ENCODE data around the gene ACTR1A.

The ACTR1A gene

DNA sequence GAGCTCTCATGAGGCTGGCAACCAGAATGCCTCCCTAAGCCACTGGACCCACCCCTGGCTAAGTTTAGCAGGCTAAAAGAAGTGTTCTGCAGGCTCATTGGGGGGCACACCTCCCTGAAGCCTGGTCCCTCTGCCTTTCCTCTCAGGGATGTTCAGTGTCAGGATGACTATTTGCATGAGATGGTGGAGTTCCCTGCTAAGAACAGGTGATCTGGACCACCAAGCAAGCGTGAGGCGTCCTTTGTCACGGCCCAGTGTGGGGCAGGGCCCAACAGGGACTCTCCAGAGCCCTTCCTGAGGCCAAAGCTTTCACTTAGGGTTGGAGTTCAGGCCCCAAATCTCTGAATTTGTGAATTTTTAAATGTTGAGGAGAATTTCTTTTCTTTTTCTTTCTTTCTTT lies 13.2 kb upstream of the ACTR1A start:
- FAIRE-seq = no peak
- TF ChIP-seq, protein P1, sequence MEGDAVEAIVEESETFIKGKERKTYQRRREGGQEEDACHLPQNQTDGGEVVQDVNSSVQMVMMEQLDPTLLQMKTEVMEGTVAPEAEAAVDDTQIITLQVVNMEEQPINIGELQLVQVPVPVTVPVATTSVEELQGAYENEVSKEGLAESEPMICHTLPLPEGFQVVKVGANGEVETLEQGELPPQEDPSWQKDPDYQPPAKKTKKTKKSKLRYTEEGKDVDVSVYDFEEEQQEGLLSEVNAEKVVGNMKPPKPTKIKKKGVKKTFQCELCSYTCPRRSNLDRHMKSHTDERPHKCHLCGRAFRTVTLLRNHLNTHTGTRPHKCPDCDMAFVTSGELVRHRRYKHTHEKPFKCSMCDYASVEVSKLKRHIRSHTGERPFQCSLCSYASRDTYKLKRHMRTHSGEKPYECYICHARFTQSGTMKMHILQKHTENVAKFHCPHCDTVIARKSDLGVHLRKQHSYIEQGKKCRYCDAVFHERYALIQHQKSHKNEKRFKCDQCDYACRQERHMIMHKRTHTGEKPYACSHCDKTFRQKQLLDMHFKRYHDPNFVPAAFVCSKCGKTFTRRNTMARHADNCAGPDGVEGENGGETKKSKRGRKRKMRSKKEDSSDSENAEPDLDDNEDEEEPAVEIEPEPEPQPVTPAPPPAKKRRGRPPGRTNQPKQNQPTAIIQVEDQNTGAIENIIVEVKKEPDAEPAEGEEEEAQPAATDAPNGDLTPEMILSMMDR (IDR thresholded peaks at IDR 0.05; ENCODE audit: insufficient read depth, missing control alignments) = no peak
- no peak for DNase-seq (ENCODE audit: insufficient read length, low spot score)

DNA sequence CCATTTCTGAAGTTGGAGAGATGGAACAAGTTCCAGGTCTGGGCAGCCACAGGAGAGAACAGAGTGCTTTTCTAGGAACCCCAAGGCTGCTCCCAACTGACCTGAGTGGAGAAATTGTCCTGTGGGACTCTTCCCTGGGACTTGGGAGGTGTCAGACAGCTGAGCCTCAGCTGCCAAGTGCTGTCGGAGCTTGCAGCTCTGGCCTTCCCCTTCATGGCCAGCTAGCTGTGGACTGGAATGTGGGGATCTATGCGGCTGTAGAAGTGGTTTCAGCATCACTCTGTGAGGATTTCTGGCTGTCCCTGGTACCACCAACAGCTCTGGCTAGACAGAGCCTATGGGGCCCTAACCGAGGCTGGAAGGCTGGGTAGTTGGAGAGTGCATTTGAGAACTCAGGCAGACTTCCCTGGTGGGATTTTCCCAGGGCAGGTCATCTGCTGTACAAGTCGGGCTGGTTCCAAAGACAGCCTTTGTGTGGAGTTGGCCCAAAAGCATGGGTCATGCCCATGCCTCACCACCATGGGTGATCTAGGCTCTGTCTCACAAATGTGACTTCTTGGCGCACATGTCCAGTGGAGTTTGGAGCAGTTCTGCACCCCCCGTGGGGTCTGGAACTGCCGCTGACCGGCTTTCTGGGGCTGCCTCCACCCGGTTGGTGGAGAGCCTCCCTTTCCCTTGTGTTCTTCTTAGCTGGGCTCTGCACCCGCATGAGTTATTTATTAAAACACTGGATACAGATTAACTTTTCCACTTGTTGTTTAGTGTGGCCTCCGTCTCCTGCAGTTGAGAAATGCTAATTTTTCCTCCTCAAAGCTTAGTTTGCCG lies 12.2 kb upstream of the ACTR1A start:
- TF ChIP-seq, protein P1 (IDR thresholded peaks at IDR 0.05; ENCODE audit: insufficient read depth, missing control alignments) = no peak
- no peak for FAIRE-seq
- no peak for DNase-seq (ENCODE audit: insufficient read length, low spot score)

- DNase-seq (ENCODE audit: insufficient read length, low spot score) (no peak), FAIRE-seq (no peak)
- TF ChIP-seq, protein P1 (IDR thresholded peaks at IDR 0.05; ENCODE audit: insufficient read depth, missing control alignments) = no peak
Measured at GRCh38 chr10:102511583-102512274, 9.2 kb upstream of the ACTR1A start.

DNA sequence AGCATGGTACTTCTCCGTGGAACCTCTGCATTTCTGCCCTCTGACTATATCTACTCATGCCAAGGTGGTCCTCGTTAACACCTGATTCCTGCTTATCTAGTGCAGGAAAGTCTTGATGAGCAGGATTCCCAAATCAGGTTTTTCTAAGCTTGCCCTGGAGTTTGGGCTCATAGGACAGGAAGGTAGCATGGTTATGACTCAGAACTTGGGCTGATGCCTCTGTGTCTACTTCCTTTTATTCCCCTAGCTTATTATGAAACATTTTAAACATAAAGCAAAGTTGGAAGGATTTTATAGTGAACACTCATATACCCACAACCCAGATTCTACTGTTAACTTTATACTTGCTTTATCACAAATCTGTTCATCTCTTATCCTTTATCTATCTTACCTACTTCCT lies 6.9 kb upstream of the ACTR1A start:
- no peak for DNase-seq (ENCODE audit: insufficient read length, low spot score)
- no peak for FAIRE-seq
- TF ChIP-seq, protein P1 (IDR thresholded peaks at IDR 0.05; ENCODE audit: insufficient read depth, missing control alignments) = no peak

- FAIRE-seq (no peak), DNase-seq (ENCODE audit: insufficient read length, low spot score) (no peak)
- TF ChIP-seq, protein P1 (IDR thresholded peaks at IDR 0.05; ENCODE audit: insufficient read depth, missing control alignments) = no peak
Measured at GRCh38 chr10:102508506-102508905, 6.0 kb upstream of the ACTR1A start.

GRCh38 chr10:102507521-102507920 lies 5.0 kb upstream of the ACTR1A start:
- FAIRE-seq (no peak), DNase-seq (ENCODE audit: insufficient read length, low spot score) (no peak)
- TF ChIP-seq, protein P1 (IDR thresholded peaks at IDR 0.05; ENCODE audit: insufficient read depth, missing control alignments) = no peak

All from D721Med (cell line).